ENCODE results near the gene STXBP2.

Gene STXBP2

DNA sequence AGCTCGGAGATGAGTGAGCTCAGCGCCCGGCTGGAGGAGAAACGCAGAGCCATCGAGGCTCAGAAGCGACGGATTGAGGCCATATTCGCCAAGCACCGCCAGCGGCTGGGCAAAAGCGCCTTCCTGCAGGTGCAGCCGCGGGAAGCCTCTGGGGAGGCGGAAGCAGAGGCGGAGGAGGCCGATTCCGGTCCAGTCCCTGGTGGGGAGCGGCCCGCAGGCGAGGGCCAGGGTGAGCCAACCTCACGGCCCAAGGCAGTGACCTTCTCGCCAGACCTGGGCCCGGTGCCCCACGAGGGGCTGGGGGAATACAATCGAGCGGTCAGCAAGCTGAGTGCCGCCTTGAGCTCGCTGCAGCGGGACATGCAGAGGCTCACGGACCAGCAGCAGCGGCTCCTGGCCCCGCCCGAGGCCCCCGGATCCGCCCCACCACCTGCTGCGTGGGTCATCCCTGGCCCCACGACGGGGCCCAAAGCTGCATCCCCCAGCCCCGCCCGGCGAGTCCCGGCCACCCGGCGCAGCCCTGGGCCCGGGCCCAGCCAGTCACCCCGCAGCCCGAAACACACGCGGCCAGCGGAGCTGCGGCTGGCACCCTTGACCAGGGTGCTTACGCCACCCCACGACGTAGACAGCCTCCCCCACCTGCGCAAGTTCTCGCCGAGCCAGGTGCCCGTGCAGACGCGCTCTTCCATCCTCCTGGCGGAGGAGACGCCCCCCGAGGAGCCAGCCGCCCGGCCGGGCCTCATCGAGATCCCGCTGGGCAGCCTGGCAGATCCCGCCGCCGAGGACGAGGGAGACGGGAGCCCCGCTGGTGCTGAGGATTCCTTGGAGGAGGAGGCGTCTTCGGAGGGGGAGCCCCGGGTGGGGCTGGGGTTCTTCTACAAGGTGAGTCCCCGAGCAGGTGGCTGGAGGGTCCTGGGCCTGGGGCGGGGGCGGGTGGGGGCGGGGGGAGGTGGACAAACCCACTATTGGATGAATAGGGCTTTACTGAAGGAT is 24.3 kb upstream of the STXBP2 start:
- DNase-seq (ENCODE audit: low read depth) = no peak

DNA sequence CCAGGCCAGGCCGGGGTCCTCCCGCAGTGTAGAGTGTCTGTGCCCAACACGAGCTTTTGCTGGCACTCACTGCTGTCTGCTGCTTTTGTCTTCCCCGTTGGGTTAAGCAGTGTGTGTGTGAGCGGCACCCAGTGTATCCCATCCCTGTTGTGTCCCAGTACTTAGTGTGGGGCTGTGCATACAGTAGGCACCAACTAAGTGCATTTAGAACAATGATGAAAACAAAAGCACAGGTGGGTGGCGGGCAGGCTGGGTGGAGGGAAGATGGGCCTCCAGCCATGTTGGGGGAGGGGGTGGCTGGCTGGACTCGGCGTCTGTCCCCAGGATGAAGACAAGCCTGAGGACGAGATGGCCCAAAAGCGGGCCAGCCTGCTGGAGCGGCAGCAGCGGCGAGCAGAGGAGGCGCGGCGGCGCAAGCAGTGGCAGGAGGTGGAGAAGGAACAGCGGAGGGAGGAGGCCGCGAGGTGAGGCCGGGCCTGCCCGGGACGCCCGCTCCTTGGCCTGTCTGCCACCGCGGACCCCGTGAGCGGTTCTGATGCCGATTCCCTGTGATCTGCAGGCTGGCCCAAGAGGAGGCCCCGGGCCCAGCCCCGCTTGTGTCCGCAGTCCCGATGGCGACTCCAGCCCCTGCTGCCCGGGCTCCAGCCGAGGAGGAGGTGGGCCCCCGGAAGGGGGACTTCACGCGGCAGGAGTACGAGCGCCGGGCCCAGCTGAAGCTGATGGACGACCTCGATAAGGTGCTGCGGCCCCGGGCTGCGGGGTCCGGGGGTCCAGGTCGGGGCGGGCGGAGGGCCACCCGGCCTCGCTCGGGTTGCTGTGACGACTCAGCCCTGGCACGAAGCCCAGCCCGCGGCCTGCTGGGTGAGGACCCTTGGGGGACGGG is 21.8 kb upstream of the STXBP2 start:
- DNase-seq (ENCODE audit: low read depth) = no peak

DNA sequence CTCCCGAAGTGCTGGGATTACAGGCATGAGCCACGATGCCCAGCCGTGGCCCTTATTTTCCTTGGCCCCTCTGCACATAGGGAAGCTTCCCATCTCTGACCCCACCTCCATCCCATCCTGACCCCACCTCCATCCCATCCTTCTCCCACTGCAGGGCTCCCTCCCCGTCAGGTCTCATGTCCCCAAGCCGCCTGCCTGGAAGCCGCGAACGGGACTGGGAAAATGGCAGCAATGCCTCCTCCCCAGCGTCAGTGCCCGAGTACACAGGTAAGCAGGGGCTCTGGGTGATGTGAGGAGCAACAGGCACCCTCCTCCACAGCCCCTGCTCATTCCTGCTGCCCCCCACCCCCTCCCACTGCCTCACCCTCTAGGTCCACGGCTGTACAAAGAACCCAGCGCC is 19.7 kb upstream of the STXBP2 start:
- no peak for DNase-seq (ENCODE audit: low read depth)

DNA sequence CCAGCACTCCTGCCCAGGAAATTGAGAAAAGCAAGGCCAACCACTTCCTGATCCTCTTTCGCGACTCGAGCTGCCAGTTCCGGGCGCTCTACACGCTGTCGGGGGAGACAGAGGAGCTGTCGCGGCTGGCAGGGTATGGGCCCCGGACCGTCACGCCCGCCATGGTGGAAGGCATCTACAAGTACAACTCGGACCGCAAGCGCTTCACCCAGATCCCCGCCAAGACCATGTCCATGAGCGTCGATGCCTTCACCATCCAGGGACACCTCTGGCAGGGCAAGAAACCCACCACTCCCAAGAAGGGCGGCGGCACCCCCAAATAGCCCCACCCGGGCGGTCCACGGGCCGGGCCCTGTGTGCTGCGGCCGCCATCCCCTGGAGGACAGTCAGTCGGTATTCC is 19.2 kb upstream of the STXBP2 start:
- DNase-seq (ENCODE audit: low read depth) = no peak

DNA sequence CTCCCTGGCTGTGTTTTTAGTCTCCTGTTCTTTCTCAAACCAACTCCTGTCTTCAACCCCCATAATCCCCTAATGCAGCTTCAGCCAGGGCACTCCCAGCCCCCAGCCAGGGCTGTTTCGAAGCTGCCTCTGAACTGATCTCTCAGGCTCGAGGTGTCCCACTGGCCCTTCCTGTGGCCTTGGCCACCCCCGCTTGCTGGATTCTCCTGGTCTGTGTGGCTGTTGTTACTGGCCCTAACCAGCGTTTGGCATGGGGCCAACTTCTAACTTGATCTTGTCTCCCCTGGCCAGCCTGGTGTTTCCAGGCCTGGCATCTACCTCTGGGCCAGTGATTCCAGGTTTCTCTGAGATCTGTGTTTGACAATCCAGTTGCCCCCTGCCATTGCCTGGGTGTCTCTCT is 18.6 kb upstream of the STXBP2 start:
- no peak for DNase-seq (ENCODE audit: low read depth)

DNA sequence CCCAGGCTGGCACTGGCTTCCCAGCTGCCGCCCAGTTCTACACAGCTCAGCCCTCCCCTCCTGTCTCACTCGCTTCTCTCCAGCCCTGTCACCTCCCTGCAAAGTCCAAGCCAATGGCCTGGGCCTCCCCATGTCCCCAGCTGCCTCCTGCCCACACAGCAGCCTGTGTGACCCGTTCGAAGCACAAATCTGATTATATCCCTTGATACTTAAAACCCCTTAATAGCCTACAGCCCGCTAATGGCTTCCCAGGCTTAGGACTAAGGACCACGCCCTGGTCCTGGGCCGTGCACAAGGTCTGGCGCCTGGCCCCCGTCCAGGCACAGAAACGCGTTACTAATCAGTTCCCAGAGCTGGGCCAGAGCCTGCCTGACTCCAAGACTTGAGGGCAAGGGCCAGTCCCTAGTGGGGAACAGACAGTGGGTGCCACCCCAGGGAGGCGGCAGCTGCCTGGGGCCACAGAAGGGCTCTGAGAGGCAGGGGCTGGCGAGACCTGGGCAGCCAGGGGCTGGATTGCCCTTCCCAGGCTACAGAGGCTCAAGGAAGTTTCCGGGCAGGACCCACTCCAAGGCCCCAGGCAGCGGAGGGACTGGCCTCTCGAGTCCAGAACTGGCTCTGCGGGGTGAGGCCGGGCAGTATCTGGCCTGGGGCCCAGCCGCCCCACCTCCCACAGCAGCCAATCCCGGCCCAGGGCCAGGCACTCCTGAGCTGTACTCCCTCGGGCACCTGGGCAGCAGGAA is 18.0 kb upstream of the STXBP2 start:
- no peak for DNase-seq (ENCODE audit: low read depth)

DNA sequence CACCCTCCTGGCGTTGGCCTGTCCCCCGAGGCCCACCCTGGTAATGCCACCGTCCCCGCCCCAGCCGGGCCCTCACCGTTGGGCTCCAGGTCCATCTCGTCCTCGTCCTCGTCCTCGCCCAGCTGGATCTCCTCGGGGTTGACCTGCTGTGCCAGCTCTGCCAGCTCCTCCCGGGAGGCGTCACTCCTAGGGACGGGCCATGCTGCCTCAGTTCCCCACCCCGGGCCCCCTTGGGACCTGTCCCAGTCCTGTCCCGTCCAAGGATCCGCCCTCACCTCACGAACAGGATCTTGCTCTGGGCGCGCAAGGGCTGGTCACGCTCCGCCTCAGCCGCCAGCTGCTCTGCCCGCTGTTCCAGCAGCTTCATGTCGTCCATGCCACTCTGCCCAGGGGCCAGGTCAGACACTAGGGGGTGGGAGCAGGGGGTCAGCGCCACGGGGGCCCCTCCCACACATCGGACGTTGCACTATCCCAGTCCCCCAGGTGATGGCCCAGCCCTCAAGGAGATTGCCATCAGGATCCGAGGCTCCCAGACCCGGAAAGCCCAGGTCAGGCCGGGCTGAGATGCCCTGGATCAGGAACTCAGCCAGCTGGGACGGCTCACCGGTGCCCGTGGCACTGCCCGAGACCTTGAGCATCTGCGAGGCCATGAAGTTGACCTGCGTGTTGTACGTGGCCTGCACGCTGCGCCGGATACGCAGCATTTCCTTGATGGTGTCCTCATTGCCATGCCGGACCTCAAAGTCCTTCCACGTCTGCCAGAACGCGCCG is 17.1 kb upstream of the STXBP2 start:
- DNase-seq (ENCODE audit: low read depth) = no peak

DNA sequence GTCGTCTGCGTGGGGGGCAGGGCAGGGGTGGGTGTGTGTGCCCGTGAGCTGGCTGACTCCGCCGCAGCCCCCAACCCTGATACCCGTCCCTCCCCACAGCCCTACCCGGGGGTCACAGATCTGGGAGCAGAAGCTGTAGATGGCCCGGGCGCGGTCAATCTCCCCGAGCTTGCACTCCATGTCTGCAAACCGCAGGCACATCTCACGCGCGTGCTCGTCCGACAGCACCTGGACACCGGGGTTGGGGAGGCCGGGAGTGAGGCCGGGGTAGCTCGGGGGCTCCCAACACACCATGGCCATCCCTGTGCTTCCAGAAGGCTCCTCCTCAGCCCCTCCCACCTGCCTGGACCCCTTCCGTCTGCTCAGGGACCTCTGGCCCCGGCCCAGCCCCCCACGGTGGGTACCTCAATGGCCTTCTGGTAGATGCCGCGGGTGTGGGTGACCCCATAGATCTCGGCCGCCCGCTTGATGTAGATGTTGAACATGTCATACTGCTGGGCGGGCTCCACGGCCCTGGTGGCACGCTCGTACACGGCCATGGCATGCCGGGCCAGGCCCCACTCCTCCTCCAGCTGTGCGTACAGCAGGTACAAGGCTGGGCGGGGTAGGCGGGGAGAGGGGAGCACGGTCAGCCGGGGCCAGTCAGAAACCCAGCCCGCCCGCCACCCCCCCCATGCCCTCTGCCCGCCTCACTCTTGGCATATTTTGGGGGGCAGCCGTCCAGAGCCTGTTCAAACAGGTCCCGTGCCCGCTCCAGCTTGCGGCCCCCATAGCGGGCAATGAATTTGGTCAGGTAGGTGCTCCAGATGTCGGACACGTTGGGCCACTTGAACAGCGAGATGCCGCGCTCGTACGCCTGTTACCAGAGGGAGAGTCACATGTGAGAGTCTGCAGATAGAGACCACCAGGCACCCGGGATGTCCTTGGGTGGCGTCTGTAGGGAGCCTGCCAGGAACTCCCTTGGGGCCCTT is 16.2 kb upstream of the STXBP2 start:
- DNase-seq (ENCODE audit: low read depth) = no peak

DNA sequence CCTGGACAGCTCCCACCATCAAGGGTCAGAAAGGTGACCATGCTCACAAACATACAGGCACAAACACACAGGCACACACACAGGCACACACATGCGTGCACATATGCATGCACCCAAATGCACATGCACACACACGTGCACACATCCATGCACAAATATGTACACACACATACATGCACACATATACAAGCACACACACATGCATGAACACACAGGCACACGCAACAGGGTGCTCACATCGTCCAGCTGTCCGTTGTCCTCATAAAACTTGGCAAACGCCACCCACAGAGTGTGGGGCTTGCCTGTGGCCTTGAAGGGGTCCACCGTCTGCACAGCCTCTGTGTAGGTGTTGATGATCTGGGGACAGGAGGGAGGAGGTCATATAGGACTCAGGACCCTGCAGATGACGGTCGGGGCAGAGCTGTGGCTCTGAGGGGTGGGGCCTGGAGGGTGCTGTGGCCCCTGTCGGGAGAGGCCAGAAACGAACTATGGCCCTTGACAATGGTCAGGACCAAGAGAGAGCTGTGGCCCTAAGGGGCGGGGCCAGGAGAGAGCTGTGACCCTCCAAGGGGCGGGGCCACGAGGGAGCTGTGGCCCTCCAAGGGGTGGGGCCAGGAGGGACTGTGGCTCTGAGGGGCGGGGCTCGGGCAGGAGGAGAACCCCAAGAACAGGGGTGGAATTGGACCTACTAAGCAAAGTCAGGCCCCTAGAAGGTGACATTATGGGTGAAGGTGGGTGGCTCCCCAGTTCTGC is 13.8 kb upstream of the STXBP2 start:
- no peak for DNase-seq (ENCODE audit: low read depth)

DNA sequence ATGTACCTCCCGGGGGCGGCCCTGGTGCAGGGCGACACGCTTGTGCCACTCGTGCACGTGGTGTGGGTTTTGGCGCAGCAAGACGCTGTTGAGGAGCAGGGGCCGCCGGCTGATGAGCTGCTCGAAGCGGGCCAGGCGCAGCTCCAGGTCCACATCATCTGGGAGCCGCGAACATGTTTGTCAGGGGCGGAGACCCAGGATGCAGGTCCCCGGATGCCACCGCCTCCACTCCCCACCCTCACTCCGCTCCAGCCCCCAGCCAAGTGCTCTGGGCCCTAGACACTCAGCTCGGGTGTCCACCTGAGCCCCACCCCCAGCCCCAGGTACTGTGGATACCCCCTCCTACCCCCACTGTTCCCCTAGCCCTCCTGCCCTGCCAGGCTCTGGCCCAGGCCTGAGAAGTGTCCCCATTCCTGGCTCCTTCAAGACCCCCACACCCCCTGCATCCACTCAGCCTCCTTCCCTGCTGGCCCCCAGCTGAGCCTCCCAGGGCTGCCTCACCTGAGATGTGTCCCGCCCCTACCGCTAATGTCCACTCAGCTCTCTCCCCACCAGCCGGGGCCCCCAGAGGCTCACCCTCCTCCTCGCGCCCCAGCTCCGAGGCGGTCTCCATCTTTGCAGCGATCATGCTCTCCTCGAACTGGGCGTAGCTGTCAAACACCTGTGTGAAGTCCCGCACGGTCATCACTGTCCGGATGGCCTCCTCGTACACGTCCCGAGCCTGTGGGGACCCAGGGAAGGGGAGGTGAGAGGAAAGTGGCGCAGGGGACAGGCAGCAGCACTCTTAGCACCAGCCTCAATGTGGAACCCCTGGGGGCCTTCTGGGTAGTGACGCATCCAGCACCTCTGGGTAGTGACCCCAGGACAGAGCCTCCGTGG is 12.9 kb upstream of the STXBP2 start:
- DNase-seq (ENCODE audit: low read depth) = no peak

DNA sequence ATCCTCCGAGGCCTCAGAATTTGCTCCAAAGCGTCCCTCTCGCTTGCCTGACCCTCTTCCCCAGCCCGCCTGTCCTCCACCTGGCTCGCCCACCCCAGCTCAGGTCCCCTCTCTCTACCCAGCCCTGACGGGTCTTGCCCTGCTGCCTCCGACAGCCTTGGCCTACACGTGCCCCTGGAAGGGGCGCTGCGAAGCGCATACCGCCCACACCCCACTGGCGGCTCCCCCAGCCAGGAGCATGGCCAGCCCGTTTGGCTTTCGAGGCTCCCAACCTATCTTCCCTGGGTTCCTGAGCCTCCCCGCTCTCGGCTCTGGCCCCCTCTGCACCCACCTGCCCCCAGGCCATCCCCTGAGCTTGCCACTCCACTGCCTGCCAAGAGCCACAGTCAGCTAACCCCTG is 12.1 kb upstream of the STXBP2 start:
- DNase-seq (ENCODE audit: low read depth) = no peak

DNA sequence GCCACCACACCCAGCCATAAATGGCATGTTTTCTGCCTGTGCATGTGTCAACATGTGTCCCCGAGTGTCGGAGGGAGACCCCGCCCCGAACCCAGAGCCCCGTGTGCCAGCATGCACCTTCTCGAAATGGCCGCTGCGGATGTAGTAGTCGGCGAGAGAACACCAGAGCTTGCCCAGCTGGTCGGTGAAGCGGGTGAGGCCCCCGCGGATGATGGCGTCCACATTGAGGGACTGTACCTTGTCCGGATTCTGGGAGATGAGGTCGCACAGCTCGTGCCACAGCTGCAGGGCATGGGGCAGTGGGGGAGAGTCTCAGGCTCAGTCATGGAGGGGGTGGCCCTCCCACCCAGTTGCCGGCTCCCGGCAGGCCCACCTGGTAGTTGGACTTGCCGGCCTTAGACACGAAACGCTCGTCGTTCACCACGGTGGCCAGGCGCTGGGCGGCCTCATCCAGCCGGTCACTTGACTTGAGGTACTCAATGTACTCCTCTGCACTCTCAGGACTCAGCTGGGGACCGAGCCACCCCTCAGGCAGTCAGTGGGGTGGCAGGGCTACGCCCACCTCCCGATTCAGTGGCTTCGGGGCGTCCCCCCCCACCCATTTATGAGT is 11.0 kb upstream of the STXBP2 start:
- DNase-seq (ENCODE audit: low read depth) = no peak

DNA sequence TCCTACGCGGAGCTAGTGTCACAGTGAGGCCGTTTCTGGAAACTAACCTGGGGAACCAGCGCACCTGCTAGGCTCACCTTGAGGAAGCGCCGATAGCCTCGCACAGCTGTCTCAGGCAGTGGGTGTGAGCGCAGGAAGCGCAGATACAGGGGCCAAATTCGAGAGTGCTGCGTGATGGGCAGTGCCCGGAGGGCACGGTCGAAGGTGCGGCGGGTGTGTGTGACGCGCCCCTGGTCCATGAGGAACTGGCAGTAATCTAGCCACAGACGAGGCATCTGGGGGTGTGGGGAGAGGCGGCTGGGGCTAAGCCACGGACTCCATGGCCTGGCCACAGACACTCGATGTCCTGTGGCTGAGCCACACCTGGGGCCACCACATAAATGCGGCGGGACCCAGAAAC is 9.7 kb upstream of the STXBP2 start:
- DNase-seq (ENCODE audit: low read depth) = no peak

DNA sequence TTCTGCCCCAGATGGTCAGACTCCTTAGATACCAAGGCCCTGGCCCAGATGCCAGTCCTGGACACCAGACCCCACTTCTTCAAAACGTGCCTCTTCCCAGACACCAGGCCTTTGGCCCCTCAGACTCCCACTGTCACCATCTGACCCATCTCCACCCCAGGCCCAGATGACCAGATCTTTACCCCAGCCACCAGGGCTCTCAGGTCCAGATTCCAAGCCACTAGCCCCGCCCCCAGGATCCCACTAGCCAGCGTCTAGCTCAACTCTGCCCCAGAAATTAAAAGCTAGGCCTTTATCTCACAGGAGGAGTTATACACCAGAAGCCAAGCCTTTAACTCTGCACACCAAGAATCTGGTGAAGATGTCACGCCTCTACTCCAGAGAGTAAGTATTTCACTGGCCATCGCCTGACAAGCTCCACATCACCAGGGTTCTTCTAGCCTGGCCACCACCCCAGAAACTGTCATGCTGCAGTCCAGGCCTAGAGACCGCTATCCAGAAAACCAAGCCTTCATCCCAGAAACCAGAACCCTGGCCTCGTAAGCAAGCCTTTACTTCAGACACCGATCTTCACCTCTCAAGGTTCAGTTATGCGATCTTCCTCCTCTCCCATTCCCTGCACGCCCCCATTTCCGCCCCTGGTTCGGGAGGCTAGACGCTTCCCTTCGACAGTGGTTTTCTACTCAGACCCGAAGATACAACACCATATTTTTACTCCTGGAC is 8.2 kb upstream of the STXBP2 start:
- no peak for DNase-seq (ENCODE audit: low read depth)

DNA sequence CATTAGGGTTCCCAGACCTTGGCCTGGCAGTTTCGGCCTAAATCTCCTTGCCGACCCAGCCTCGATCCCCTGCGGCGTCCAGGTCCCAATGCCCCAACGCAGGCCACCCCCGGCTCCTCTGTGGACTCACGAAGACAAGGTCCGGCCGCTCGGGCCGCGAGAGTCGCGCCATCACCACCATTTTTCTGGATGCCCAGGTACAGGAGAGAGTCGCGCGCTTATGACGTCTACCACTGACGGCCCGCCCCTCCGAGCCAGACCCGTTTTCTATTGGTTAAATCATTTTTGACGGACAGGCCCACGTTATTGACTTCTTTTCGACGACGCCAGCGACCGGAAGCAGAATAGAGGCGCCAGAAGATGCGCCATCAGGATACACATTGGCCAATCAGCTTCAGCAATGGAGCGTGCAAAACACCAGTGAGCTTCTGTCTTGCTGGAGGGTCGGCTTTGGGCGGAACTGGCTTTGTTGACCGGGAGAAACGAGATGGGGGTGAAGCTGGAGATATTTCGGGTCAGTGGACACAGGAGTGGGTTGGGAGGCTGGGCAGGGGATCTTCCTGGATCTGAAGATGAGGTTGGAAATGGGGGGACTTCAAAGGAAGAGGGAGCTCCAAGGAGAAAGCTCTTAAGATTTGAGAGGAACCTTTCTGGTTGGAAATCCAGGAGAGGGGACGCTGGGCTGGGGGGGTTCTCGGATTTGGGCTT is 7.4 kb upstream of the STXBP2 start, which contains the start of the genes PET100 and XAB2:
TSS of gene PET100 (plus strand) at position 447 of the 708 bp plus-strand sequence. CDS start at position 488, 41 bp downstream.
TSS of gene XAB2 (minus strand) at position 199 of the 708 bp plus-strand sequence. CDS start at position 181, 18 bp downstream.
- peak; percentile 96 for DNase-seq (ENCODE audit: low read depth)

DNA sequence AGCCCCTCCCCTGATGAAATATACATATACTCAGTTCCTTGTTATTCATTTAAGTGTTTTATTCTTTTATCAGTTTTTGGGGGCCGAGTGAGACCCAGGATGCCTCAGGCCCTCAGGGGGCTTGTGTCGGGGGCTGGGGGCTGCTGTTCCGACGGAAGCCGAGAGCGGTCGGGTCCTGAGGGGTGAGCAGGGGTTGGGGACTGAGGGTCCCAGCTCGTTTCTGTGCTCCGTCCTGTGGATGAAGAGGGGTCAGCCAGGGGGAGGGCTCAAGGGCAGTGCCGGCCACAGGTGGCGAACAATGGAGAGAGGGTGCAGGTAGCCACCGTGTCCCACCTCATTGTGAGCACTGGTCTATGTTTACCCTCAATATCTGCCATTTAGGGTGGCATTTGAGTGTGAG is 5.3 kb upstream of the STXBP2 start:
- no peak for DNase-seq (ENCODE audit: low read depth)
